Neural cell (in vitro differentiated cells): ENCODE data around the gene PBRM1. TPM values are rescaled to one million over a fixed set of nuclear protein-coding genes. Genes with fewer than 3 reads are reported as not detected.

ENCODE experiments used
- H2AFZ ChIP-seq: fragments of 200-600, 300-800 bp; sonication (generic), shearing (Covaris generic); 2 replicates; pipeline ENCODE4 v1.6.0; 2014; ENCODE audit warnings: low read depth, mild to moderate bottlenecking, antibody characterized with exemption, low read length, moderate library complexity
- H3F3A ChIP-seq: fragments of 200-600 bp; shearing (Covaris generic); 2 replicates; pipeline ENCODE4 v1.6.1; 2016; ENCODE audit warnings: mild to moderate bottlenecking, moderate library complexity, mixed read lengths, antibody characterized with exemption, low read length; ENCODE audit not compliant: insufficient read depth, poor library complexity, severe bottlenecking
- H3K27ac ChIP-seq: fragments of 200-600, 300-800 bp; sonication (generic), shearing (Covaris generic); 2 replicates; pipeline ENCODE4 v1.5.1; 2014; ENCODE audit warnings: mild to moderate bottlenecking, low read length, moderate library complexity
- H3K27me3 ChIP-seq: fragments of 300-800, 200-600 bp; sonication (generic), shearing (Covaris generic); 2 replicates; pipeline ENCODE4 v1.6.0; 2014; ENCODE audit warnings: mild to moderate bottlenecking, low read depth, low read length, moderate library complexity; ENCODE audit not compliant: insufficient read depth
- H3K36me3 ChIP-seq: fragments of 300-800, 200-600 bp; sonication (generic), shearing (Covaris generic); 2 replicates; pipeline ENCODE4 v1.5.1; 2014; ENCODE audit warnings: mild to moderate bottlenecking, antibody characterized with exemption, low read length, moderate library complexity; ENCODE audit not compliant: insufficient read depth
- H3K4me2 ChIP-seq: fragments of 300-800, 200-600 bp; sonication (generic), shearing (Covaris generic); 2 replicates; pipeline ENCODE4 v1.6.0; 2014; ENCODE audit warnings: mild to moderate bottlenecking, low read length
- H3K4me3 ChIP-seq: fragments of 300-800, 200-600 bp; sonication (generic), shearing (Covaris generic); 2 replicates; pipeline ENCODE4 v1.5.1; 2014; ENCODE audit warnings: mild to moderate bottlenecking, low read length, moderate library complexity
- H3K79me2 ChIP-seq: fragments of 200-600 bp; shearing (Covaris generic); replicated peaks from 2 replicates; pipeline ENCODE4 v1.6.0; 2014; ENCODE audit warnings: mild to moderate bottlenecking, low read length, moderate library complexity; ENCODE audit not compliant: insufficient read depth
- H3K9ac ChIP-seq: fragments of 300-800, 200-600 bp; sonication (generic), shearing (Covaris generic); 2 replicates; pipeline ENCODE4 v1.6.1; 2016; ENCODE audit warnings: mild to moderate bottlenecking, low read length, mixed read lengths
- H3K9me2 ChIP-seq: fragments of 200-600 bp; shearing (Covaris generic); 2 replicates; pipeline ENCODE4 v1.6.1; 2016; ENCODE audit warnings: mild to moderate bottlenecking, low read length, mixed read lengths; ENCODE audit not compliant: insufficient read depth
- H3K9me3 ChIP-seq: fragments of 200-600, 300-800 bp; sonication (generic), shearing (Covaris generic); 2 replicates; pipeline ENCODE4 v1.6.1; 2016; ENCODE audit warnings: mild to moderate bottlenecking, mixed run types, low read length, moderate library complexity, mixed read lengths
- H4K20me1 ChIP-seq: fragments of 200-600 bp; shearing (Covaris generic); 2 replicates; pipeline ENCODE4 v1.6.1; 2016; ENCODE audit warnings: mild to moderate bottlenecking, mixed run types; ENCODE audit not compliant: insufficient read depth
- EZH2 ChIP-seq: fragments of 200-600, 300-800 bp; shearing (Covaris generic), sonication (generic); IDR thresholded peaks from 2 replicates; pipeline ENCODE4 v1.6.1; 2014; ENCODE audit warnings: antibody characterized with exemption, low read length, borderline replicate concordance, mild to moderate bottlenecking; ENCODE audit not compliant: insufficient read depth, poor library complexity, severe bottlenecking
- MXI1 ChIP-seq: fragments of 450-650 bp; conservative IDR thresholded peaks from 2 replicates; pipeline ENCODE4 v1.6.1; 2014; ENCODE audit warnings: antibody characterized with exemption, mild to moderate bottlenecking; ENCODE audit not compliant: poor library complexity, severe bottlenecking
- POLR2AphosphoS5 ChIP-seq: IDR thresholded peaks from 2 replicates; pipeline ENCODE4 v1.6.1; 2012
- RAD21 ChIP-seq: fragments of 450-650 bp; conservative IDR thresholded peaks from 2 replicates; pipeline ENCODE4 v1.6.1; 2014; ENCODE audit warnings: antibody characterized with exemption, mild to moderate bottlenecking, moderate library complexity
- SMC3 ChIP-seq: fragments of 450-650 bp; conservative IDR thresholded peaks from 2 replicates; pipeline ENCODE4 v1.6.1; 2014; ENCODE audit warnings: antibody characterized with exemption, mild to moderate bottlenecking, moderate library complexity; ENCODE audit not compliant: poor library complexity
- polyA plus RNA-seq: library from polyadenylated mRNA; depleted of rRNA; stranded (reverse); fragments of >200 nt; gene quantifications from 2 replicates; pipeline ENCODE4 v1.2.3, GENCODE V29; 2014
- TF ChIP-seq, protein P1 (sequence below): fragments of 450-650 bp; IDR thresholded peaks from 2 replicates; pipeline ENCODE4 v1.5.1; 2014; ENCODE audit warnings: antibody characterized with exemption, mild to moderate bottlenecking, moderate library complexity; ENCODE audit not compliant: poor library complexity, severe bottlenecking
- TF ChIP-seq, protein P2 (sequence below): IDR thresholded peaks from 2 replicates; pipeline ENCODE4 v1.6.1; 2012; ENCODE audit warnings: borderline replicate concordance

The PBRM1 gene
- polyA plus RNA-seq, 1 donor from 2014 or later = 66.6 TPM

DNA sequence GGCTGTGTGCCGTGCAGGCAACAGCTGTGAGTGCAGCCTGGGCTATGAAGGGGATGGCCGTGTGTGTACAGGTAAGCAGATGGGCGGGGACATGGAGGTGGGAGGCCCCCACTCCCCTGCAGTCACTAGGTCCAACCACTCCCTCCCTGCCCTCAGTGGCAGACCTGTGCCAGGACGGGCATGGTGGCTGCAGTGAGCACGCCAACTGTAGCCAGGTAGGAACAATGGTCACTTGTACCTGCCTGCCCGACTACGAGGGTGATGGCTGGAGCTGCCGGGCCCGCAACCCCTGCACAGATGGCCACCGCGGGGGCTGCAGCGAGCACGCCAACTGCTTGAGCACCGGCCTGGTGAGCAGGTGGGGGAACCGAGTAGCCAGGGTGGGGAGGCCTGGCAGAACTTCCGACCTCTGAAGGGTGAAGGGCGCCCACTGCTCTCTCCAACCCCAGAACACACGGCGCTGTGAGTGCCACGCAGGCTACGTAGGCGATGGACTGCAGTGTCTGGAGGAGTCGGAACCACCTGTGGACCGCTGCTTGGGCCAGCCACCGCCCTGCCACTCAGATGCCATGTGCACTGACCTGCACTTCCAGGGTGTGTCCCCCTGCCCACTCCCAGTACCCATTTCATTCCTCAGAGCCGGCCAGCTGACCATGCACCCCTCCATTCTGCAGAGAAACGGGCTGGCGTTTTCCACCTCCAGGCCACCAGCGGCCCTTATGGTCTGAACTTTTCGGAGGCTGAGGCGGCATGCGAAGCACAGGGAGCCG is 163.6 kb downstream of the PBRM1 start:
- H4K20me1 ChIP-seq = no peaks in the 10 kb centered on the region
- H3K9me2 ChIP-seq = no peaks in the 10 kb centered on the region
- no peak for TF ChIP-seq POLR2AphosphoS5
- H3K27ac ChIP-seq = no peak overlapping the region
- H3K79me2 ChIP-seq = no peaks in the 10 kb centered on the region
- H3K4me2 ChIP-seq = no peak overlapping the region
- no peaks in the 10 kb centered on the region for H3K9me3 ChIP-seq
- no peaks in the 10 kb centered on the region for H3K36me3 ChIP-seq
- no peak overlapping the region for H2AFZ ChIP-seq
- no peak overlapping the region for H3K9ac ChIP-seq
- H3K27me3 ChIP-seq = no peaks in the 10 kb centered on the region
- H3F3A ChIP-seq = no peaks in the 10 kb centered on the region
- H3K4me3 ChIP-seq = no peak overlapping the region

DNA sequence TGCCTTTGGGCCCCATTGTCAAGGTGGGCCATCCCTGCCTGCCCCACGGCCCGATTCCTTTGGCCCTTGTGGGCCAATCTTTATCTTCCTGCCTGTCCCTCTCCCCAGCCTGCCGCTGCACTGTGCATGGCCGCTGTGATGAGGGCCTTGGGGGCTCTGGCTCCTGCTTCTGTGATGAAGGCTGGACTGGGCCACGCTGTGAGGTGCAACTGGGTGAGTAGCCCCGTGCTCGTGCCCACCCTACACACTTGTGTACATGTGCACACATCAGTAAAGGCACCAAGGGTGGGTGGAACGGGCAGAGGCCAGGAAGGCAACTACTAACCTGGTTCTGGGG is 164.3 kb downstream of the PBRM1 start:
- TF ChIP-seq MXI1 (no peak), POLR2AphosphoS5 (no peak), EZH2 (no peak), SMC3 (no peak), RAD21 (no peak)
- TF ChIP-seq, protein P1, sequence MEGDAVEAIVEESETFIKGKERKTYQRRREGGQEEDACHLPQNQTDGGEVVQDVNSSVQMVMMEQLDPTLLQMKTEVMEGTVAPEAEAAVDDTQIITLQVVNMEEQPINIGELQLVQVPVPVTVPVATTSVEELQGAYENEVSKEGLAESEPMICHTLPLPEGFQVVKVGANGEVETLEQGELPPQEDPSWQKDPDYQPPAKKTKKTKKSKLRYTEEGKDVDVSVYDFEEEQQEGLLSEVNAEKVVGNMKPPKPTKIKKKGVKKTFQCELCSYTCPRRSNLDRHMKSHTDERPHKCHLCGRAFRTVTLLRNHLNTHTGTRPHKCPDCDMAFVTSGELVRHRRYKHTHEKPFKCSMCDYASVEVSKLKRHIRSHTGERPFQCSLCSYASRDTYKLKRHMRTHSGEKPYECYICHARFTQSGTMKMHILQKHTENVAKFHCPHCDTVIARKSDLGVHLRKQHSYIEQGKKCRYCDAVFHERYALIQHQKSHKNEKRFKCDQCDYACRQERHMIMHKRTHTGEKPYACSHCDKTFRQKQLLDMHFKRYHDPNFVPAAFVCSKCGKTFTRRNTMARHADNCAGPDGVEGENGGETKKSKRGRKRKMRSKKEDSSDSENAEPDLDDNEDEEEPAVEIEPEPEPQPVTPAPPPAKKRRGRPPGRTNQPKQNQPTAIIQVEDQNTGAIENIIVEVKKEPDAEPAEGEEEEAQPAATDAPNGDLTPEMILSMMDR = no peak
- no peak overlapping the region for H3K27ac ChIP-seq
- H3K36me3 ChIP-seq = no peaks in the 10 kb centered on the region
- no peak overlapping the region for H3K4me2 ChIP-seq
- H3K79me2 ChIP-seq = no peaks in the 10 kb centered on the region
- no peaks in the 10 kb centered on the region for H4K20me1 ChIP-seq
- no peaks in the 10 kb centered on the region for H3K9me3 ChIP-seq
- H3K27me3 ChIP-seq = no peaks in the 10 kb centered on the region
- no peak overlapping the region for H3K9ac ChIP-seq
- H3K4me3 ChIP-seq = no peak overlapping the region
- no peaks in the 10 kb centered on the region for H3K9me2 ChIP-seq
- H3F3A ChIP-seq = no peaks in the 10 kb centered on the region
- no peak overlapping the region for H2AFZ ChIP-seq

DNA sequence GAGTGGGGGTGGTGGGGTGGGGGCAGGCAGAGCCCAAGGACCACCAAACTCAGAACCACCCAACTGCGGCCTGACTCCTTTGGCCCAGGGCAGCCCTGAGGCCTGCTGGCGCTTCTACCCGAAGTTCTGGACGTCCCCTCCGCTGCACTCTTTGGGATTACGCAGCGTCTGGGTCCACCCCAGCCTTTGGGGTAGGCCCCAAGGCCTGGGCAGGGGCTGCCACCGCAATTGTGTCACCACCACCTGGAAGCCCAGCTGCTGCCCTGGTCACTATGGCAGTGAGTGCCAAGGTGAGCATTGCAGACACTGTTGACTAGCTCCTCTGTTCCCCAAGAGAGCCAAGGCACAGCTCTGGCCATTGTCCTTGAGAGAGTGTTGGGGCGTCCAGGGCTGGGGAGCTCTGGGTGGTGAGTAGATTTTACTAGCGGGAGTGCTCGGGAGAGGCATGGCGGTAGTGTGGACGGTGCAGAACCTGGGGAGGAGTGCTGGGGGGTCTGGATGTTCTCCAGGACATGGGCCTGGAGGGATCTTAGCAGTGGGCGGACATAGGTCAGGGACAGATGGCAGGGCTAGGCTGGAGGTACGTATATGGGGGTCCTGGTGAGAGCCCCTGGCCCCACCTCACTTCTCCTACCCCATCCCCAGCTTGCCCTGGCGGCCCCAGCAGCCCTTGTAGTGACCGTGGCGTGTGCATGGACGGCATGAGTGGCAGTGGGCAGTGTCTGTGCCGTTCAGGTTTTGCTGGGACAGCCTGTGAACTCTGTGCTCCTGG is 164.8 kb downstream of the PBRM1 start:
- Histone ChIP-seq H3K4me3 (no peak overlapping the region), H3K27ac (no peak overlapping the region), H3K79me2 (no peaks in the 10 kb centered on the region), H3K9me3 (no peaks in the 10 kb centered on the region), H3K4me2 (no peak overlapping the region), H2AFZ (no peak overlapping the region), H3K27me3 (no peaks in the 10 kb centered on the region), H3K9me2 (no peaks in the 10 kb centered on the region), H3K9ac (no peak overlapping the region), H3F3A (no peaks in the 10 kb centered on the region), H3K36me3 (no peaks in the 10 kb centered on the region), H4K20me1 (no peaks in the 10 kb centered on the region)
- TF ChIP-seq RAD21 = no peak
- TF ChIP-seq SMC3 = no peak
- TF ChIP-seq, protein P2, sequence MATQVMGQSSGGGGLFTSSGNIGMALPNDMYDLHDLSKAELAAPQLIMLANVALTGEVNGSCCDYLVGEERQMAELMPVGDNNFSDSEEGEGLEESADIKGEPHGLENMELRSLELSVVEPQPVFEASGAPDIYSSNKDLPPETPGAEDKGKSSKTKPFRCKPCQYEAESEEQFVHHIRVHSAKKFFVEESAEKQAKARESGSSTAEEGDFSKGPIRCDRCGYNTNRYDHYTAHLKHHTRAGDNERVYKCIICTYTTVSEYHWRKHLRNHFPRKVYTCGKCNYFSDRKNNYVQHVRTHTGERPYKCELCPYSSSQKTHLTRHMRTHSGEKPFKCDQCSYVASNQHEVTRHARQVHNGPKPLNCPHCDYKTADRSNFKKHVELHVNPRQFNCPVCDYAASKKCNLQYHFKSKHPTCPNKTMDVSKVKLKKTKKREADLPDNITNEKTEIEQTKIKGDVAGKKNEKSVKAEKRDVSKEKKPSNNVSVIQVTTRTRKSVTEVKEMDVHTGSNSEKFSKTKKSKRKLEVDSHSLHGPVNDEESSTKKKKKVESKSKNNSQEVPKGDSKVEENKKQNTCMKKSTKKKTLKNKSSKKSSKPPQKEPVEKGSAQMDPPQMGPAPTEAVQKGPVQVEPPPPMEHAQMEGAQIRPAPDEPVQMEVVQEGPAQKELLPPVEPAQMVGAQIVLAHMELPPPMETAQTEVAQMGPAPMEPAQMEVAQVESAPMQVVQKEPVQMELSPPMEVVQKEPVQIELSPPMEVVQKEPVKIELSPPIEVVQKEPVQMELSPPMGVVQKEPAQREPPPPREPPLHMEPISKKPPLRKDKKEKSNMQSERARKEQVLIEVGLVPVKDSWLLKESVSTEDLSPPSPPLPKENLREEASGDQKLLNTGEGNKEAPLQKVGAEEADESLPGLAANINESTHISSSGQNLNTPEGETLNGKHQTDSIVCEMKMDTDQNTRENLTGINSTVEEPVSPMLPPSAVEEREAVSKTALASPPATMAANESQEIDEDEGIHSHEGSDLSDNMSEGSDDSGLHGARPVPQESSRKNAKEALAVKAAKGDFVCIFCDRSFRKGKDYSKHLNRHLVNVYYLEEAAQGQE = no peak
- TF ChIP-seq POLR2AphosphoS5 = no peak
- no peak for TF ChIP-seq MXI1
- TF ChIP-seq, protein P1 = no peak
